ENCODE results near the gene PRPF6. TPM values are rescaled to one million over a fixed set of nuclear protein-coding genes. Genes with fewer than 3 reads are reported as not detected.

Gene PRPF6
- total and polyA plus RNA-seq, 2 of the 13 experiments (the other 11 are each of a cell fraction or from before 2014, with no cell fraction given): 63.7 to 101 TPM

DNA sequence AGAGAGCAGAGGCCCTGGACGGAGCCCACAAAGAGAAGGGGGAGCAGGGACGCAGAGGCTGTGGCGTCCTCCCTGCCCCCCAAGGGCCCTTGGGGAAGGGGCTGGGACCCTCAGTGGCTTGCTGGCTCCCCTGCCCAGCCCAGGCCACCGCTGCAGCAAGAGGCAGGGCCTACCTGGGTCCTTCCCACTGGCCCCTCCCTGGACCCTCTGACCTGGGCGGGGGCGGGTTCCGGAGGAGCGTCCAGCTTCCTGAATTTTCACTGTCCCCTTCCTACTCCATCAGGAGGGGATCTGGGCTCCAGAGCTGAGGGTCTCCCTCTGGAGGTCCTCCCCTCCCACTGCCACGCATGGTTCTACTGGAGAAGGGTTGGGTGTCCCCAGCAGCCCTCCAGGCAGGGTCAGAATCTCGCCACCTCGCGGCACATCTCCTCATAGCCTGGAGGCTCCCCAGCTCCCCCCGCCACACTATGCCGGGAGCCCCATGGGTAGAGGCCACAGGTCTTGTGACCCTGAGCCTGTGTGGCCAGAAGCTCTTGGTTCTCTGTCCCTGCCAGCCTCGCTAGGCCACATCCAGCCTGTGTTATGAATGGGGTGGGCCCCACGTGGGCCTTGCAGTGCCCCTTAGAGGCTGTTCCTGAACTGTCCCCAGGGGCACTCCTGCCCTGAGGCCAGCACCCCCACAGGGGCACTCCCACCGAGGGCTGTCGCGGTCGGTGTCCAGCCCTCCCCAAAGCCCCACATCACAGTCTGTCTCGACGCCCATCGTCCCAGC is 69.5 kb downstream of the PRPF6 start (continued):
- TF ChIP-seq, protein P1, sequence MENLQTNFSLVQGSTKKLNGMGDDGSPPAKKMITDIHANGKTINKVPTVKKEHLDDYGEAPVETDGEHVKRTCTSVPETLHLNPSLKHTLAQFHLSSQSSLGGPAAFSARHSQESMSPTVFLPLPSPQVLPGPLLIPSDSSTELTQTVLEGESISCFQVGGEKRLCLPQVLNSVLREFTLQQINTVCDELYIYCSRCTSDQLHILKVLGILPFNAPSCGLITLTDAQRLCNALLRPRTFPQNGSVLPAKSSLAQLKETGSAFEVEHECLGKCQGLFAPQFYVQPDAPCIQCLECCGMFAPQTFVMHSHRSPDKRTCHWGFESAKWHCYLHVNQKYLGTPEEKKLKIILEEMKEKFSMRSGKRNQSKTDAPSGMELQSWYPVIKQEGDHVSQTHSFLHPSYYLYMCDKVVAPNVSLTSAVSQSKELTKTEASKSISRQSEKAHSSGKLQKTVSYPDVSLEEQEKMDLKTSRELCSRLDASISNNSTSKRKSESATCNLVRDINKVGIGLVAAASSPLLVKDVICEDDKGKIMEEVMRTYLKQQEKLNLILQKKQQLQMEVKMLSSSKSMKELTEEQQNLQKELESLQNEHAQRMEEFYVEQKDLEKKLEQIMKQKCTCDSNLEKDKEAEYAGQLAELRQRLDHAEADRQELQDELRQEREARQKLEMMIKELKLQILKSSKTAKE (CRISPR knock-in tag; IDR thresholded peaks at IDR 0.05; ENCODE audit: borderline replicate concordance): 0 out of 2 replicates have a peak, but pooled peaks have one; percentile 27
- TF ChIP-seq ZNF850 (CRISPR knock-in tag; conservative IDR thresholded peaks at IDR 0.05) (no peak), ZNF335 (CRISPR knock-in tag; IDR thresholded peaks at IDR 0.05) (peak; percentile 85; the same call in 1 of the 2 replicates), CERS6 (CRISPR knock-in tag; IDR thresholded peaks at IDR 0.05) (no peak), HNRNPL (IDR thresholded peaks at IDR 0.05; ENCODE audit: low read depth, low read length) (peak; percentile 89; the same call in 1 of the 2 replicates), HHEX (CRISPR knock-in tag; IDR thresholded peaks at IDR 0.05) (no peak), HDAC6 (IDR thresholded peaks at IDR 0.05; ENCODE audit: low read depth, low read length) (no peak), TBP (CRISPR knock-in tag; IDR thresholded peaks at IDR 0.05) (no peak), HIC2 (CRISPR knock-in tag; IDR thresholded peaks at IDR 0.05; ENCODE audit: low read depth) (peak; percentile 46; the same call in 1 of the 2 replicates), ZMAT3 (CRISPR knock-in tag; conservative IDR thresholded peaks at IDR 0.05) (peak; percentile 86), GZF1 (CRISPR knock-in tag; IDR thresholded peaks at IDR 0.05) (peak; percentile 42; the same call in 1 of the 2 replicates), ZNF547 (CRISPR knock-in tag; IDR thresholded peaks at IDR 0.05) (peak; percentile 75; the same call in 1 of the 2 replicates), TFDP1 (CRISPR knock-in tag; IDR thresholded peaks at IDR 0.05; ENCODE audit: borderline replicate concordance) (peak; percentile 44), HNRNPK (IDR thresholded peaks at IDR 0.05; ENCODE audit: low read depth, low read length, poor library complexity, severe bottlenecking) (no peak), SP2 (CRISPR knock-in tag; IDR thresholded peaks at IDR 0.05) (0 out of 2 replicates have a peak, but pooled peaks have one; percentile 31), NCOA1 (CRISPR knock-in tag; IDR thresholded peaks at IDR 0.05) (peak; percentile 72; the same call in 1 of the 2 replicates), EED (CRISPR knock-in tag; IDR thresholded peaks at IDR 0.05) (peak; percentile 61; the same call in 1 of the 2 replicates), ZNF10 (CRISPR knock-in tag; IDR thresholded peaks at IDR 0.05; ENCODE audit: borderline replicate concordance, low read depth) (no peak), ZBTB38 (CRISPR knock-in tag; IDR thresholded peaks at IDR 0.05) (peak; percentile 45; the same call in 1 of the 2 replicates), REXO4 (CRISPR knock-in tag; IDR thresholded peaks at IDR 0.05; ENCODE audit: borderline replicate concordance) (0 out of 2 replicates have a peak, but pooled peaks have one; percentile 14)
- TF ChIP-seq, protein P2, sequence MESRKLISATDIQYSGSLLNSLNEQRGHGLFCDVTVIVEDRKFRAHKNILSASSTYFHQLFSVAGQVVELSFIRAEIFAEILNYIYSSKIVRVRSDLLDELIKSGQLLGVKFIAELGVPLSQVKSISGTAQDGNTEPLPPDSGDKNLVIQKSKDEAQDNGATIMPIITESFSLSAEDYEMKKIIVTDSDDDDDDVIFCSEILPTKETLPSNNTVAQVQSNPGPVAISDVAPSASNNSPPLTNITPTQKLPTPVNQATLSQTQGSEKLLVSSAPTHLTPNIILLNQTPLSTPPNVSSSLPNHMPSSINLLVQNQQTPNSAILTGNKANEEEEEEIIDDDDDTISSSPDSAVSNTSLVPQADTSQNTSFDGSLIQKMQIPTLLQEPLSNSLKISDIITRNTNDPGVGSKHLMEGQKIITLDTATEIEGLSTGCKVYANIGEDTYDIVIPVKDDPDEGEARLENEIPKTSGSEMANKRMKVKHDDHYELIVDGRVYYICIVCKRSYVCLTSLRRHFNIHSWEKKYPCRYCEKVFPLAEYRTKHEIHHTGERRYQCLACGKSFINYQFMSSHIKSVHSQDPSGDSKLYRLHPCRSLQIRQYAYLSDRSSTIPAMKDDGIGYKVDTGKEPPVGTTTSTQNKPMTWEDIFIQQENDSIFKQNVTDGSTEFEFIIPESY (CRISPR knock-in tag; IDR thresholded peaks at IDR 0.05): no peak

All from HepG2 (cell line).